ENCODE results near the gene ITPR1. TPM values are rescaled to one million over a fixed set of nuclear protein-coding genes. Genes with fewer than 3 reads are reported as not detected.
A peak's percentile ranks its signal among the peaks of the same experiment; 100 is the strongest.

Gene ITPR1
- total RNA-seq (2013; cell fraction: nucleolus; rRNA removed) = 1,204 and 1,224 TPM in 2 replicates
- total RNA-seq (2014; rRNA removed) = 37.8 and 41.3 TPM in 2 replicates
- 37.3 and 37.9 TPM in 2 replicates for total RNA-seq (2014; rRNA removed; fragmentation: Illumina TruSeq; extraction: Trizol)
- total RNA-seq (2021) = 42.9 and 46.0 TPM in 2 replicates
- polyA plus RNA-seq (2011; ENCODE audit: low read depth) = 25.5 TPM
- polyA plus RNA-seq (2011; rRNA removed) = 239 and 328 TPM in 2 replicates
- polyA plus RNA-seq (2011; cell fraction: cytosol; rRNA removed) = 102 and 126 TPM in 2 replicates
- 372 and 416 TPM in 2 replicates for polyA plus RNA-seq (2011; cell fraction: nucleus; rRNA removed)
- 18.1 and 31.8 TPM in 2 replicates for polyA plus RNA-seq (2012)
- 30.4 and 39.1 TPM in 2 replicates for polyA plus RNA-seq (2014; fragmentation: Illumina TruSeq; extraction: Trizol)
- 10 to 100 TPM; 12.2 to 12.6 TPM for polyA plus RNA-seq (2014; fragmentation: Nextera tagmentation; extraction: Ambion mirVana)
- 17.1 and 17.2 TPM in 2 replicates for polyA plus RNA-seq (2014; rRNA removed)
- polyA plus RNA-seq (2016; fragmentation: Nextera tagmentation; extraction: Ambion mirVana) = 10 to 100 TPM; 15.8 to 19.5 TPM
- polyA minus RNA-seq (2011; rRNA and poly(A)+ RNA removed) = 557 and 673 TPM in 2 replicates
- 109 and 129 TPM in 2 replicates for polyA minus RNA-seq (2011; cell fraction: cytosol; rRNA and poly(A)+ RNA removed)
- 587 and 802 TPM in 2 replicates for polyA minus RNA-seq (2011; cell fraction: nucleus; rRNA and poly(A)+ RNA removed)
- percentile 93 among the genes with signal in this experiment for Bru-seq, nascent RNA
- BruChase-seq, experiment 1, labeled RNA remaining after a 6-hour chase = percentile 87 among the genes with signal in this experiment
- BruChase-seq, experiment 2, labeled RNA remaining after a 2-hour chase = percentile 86 among the genes with signal in this experiment
- long read RNA-seq, experiment 1, partial matches to known transcripts = 11 of 33 reads
- long read RNA-seq, experiment 1, other reads (novel, unspliced or antisense) = 20 of 33 reads
- long read RNA-seq, experiment 2, full-length matches to known transcripts = 11 of 168 reads
- long read RNA-seq, experiment 2, partial matches to known transcripts = 78 of 168 reads
- long read RNA-seq, experiment 2, other reads (novel, unspliced or antisense) = 79 of 168 reads

DNA sequence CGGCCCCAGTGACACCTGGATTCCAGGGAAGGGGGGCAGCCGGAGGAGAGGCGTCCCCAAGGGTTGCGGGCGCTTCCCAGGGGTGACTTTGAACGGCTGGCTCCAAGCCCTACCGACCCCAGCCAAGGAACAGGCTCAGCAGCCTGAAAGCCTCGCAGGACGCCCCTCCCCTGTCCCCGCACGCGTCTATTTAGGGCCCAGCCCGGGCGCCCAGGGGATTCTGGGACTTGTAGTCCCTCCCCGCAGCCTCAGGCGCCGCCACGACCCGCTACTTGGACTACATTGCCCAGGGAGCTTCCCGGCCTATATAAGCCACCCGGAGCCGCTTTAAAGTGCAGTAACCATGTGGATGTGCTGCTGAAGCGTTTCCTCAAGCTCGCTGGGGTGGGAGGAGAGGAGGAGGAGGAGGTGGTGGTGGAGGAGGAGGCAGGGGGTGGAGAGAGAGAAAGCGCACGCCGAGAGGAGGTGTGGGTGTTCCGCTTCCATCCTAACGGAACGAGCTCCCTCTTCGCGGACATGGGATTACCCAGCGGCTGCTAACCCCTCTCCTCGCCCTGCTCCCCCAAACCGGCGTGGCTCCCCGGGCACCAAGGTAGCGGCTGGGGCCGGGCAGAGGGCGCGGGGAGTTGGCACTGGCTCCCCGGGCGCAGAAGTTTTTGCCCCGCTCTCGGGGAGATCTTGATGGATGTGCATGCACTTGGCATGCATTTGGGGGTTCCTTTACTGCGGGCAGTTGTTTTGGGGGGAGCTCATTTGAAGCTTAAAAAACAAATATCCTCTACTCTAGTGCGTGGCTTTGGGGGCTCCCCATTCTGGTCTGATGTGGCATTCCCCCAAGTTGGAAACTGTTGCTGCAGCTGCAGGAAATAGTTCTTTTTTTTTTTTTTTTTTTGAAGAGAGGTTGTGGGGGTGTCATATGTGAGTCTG, at the start of gene ITPR1:
TSS of gene ITPR1 (plus strand) at position 335 of the 927 bp plus-strand sequence. CDS start 23,144 bp downstream, outside the sequence.
- Histone ChIP-seq H3K4me3 (peak within 1 kb of the TSS; percentile 87), H3K4me1 (ENCODE audit: control insufficient read depth, insufficient read depth, low read length) (peaks cover 14% of the 10 kb centered on the region), H3K27ac (ENCODE audit: control insufficient read depth, insufficient read depth) (peak within 1 kb of the TSS; percentile 82), H3K4me2 (ENCODE audit: control insufficient read depth, insufficient read depth) (peak within 1 kb of the TSS; percentile 91), H3K79me2 (ENCODE audit: control insufficient read depth, insufficient read depth, low read length) (peaks cover 27% of the 10 kb centered on the region), H3K9me3 (replicated peaks; ENCODE audit: control insufficient read depth, insufficient read depth, low read length) (no peaks in the 10 kb centered on the region), H3K9ac (ENCODE audit: control insufficient read depth, insufficient read depth, low read length) (peak within 1 kb of the TSS; percentile 84), H3K27me3 (replicated peaks in 1 of 2; ENCODE audit: control insufficient read depth in 2 of 2, insufficient read depth in 2 of 2, low read length in 1 of 2) (no peaks in the 10 kb centered on the region; a peak in 1 of 4 replicates), H2AFZ (ENCODE audit: control insufficient read depth, low read depth, low read length) (peak within 1 kb of the TSS; percentile 83), H4K20me1 (ENCODE audit: control insufficient read depth, insufficient read depth) (no peaks in the 10 kb centered on the region), H3K36me3 (ENCODE audit: control insufficient read depth in 2 of 2, insufficient read depth in 2 of 2, low read length in 1 of 2) (no peaks in the 10 kb centered on the region)
- intact Hi-C loops (cut with micrococcal nuclease; ENCODE audit: unreplicated experiment) (loop anchor here (2.0 to 5.0 kb wide), 4 partner anchors 26 to 141 kb away; partner anchors contain the start of gene SUMF1), in situ Hi-C loops (cut with MboI) (no loop called here)
- RAD21 ChIA-PET (ENCODE audit: unreplicated experiment) = interaction anchor here (0.6 to 6.1 kb wide), 24 partner anchors 8 to 1841 kb away, joined by 3 to 128 read pairs (median 5); partner anchors contain the start of gene SUMF1
- POLR2A ChIA-PET = interaction anchor here (0.6 to 7.7 kb wide), 21 partner anchors 14 to 693 kb away, joined by 3 to 132 read pairs (median 4); partner anchors contain the start of gene SUMF1
- DNase-seq (ENCODE audit: low read depth, low spot score) (peak; percentile 96), ATAC-seq (peak; percentile 89), FAIRE-seq (peak; percentile 84)
- no TSS peak for BruUV-seq (replicated peaks)
- 2% methylated on average over 47 of the region's 47 CpGs for WGBS (ENCODE audit: insufficient coverage, insufficient replicate concordance, low lambda C conversion rate, missing lambda C conversion rate)
- SMC1A ChIA-PET (ENCODE audit: uncharacterized antibody, unreplicated experiment) = interaction anchor here (0.8 to 8.4 kb wide), 21 partner anchors 14 to 264 kb away, joined by 3 to 180 read pairs (median 5); no protein-coding TSS in a partner anchor
- CTCF ChIA-PET = interaction anchor here (0.7 to 5.5 kb wide), 12 partner anchors 9 to 142 kb away, joined by 3 to 52 read pairs (median 8); partner anchors contain the start of gene SUMF1
- TF ChIP-seq ETV6 (conservative IDR thresholded peaks at IDR 0.05 in 1 of 2, IDR thresholded peaks at IDR 0.05 in 1 of 2; ENCODE audit: borderline replicate concordance in 1 of 2, low read depth in 1 of 2) (no peak), ATF2 (IDR thresholded peaks at IDR 0.05; ENCODE audit: low read length) (no peak), RBBP5 (conservative IDR thresholded peaks at IDR 0.05) (no peak), E2F4 (IDR thresholded peaks at IDR 0.05; ENCODE audit: low read depth, low read length) (0 out of 2 replicates have a peak, but pooled peaks have one; percentile 8), CBX5 (IDR thresholded peaks at IDR 0.05; ENCODE audit: low read depth) (no peak), E4F1 (IDR thresholded peaks at IDR 0.05; ENCODE audit: borderline replicate concordance, partially characterized antibody) (no peak), RAD51 (IDR thresholded peaks at IDR 0.05) (no peak), TCF12 (IDR thresholded peaks at IDR 0.05; ENCODE audit: low read depth, low read length) (peak; percentile 84; the same call in 1 of the 2 replicates), SMC3 (IDR thresholded peaks at IDR 0.05; ENCODE audit: borderline replicate concordance, low read length) (no peak)
- TF ChIP-seq, protein P1, sequence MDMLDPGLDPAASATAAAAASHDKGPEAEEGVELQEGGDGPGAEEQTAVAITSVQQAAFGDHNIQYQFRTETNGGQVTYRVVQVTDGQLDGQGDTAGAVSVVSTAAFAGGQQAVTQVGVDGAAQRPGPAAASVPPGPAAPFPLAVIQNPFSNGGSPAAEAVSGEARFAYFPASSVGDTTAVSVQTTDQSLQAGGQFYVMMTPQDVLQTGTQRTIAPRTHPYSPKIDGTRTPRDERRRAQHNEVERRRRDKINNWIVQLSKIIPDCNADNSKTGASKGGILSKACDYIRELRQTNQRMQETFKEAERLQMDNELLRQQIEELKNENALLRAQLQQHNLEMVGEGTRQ (IDR thresholded peaks at IDR 0.05; ENCODE audit: borderline replicate concordance, low read depth, low read length) = no peak

Data from GM12878 (cell line).